ENCODE data around the gene RFC2.

DNA sequence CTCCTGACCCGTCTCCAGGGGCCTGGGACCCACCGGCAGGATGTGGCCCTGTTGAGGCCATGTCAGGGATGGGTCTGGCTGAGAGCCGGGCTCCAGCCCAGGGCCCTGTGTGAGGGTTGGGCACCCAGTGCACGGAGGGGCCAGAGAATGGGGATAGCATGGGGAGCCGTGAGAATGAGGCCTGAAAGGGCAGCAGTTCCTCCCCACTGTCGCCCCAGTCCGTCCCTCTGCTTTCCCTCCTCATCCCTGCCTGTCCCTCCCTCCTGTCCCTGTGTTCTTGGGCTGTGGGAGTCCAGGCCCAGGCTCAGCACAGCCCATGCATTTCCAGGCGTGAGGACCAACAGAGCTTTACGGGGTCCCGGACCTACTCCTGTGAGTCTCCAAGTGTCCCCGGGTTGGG, 34.8 kb downstream of the RFC2 start:
- no peak for TF ChIP-seq POLR2A (IDR thresholded peaks at IDR 0.05; ENCODE audit: low read length)
- no peak for TF ChIP-seq GATA1 (IDR thresholded peaks at IDR 0.05; ENCODE audit: low read depth, low read length)

Measured in erythroblast (primary cell).